IMR-90 (cell line): Measurements from ENCODE around the gene ERC2. TPM values are rescaled to one million over a fixed set of nuclear protein-coding genes. Genes with fewer than 3 reads are reported as not detected.

ENCODE experiments used
- ATAC-seq: fragments of 200-7000 bp; cut with Tn5 transposase; 2 replicates; pipeline ENCODE4 v1.9.1; 2020; ENCODE audit warnings: low read depth, mild to moderate bottlenecking, moderate library complexity
- BruUV-seq: library from RNA; stranded (reverse); fragments of 400-500 nt; replicated peaks from 2 replicates; lab custom pipeline; 2021; lab: Mats Ljungman, UMichigan
- CTCF ChIA-PET: fragments of 300-600 bp; formaldehyde crosslinking; extraction: SDS; loops from one replicate; lab custom pipeline; 2021; ENCODE audit warnings: antibody characterized with exemption; lab: Yijun Ruan, JAX
- POLR2A ChIA-PET: fragments of 300-600 bp; sonication (Branson Sonifier 250); formaldehyde crosslinking; loops from one replicate; lab custom pipeline; 2022; ENCODE audit warnings: antibody characterized with exemption; ENCODE audit not compliant: unreplicated experiment; lab: Charles Lee
- DNase-seq: peaks from one replicate; pipeline ENCODE4 v3.0.0; 2013
- H2AFZ ChIP-seq: replicated peaks from 2 replicates; pipeline ENCODE3; 2013; ENCODE audit warnings: low read length, mild to moderate bottlenecking; ENCODE audit not compliant: poor library complexity
- H2AK5ac ChIP-seq: 2 replicates; pipeline ENCODE4 v1.6.1; 2013; ENCODE audit warnings: low read depth, low read length, inconsistent platforms
- H2AK9ac ChIP-seq: replicated peaks from 2 replicates; pipeline ENCODE3; 2013; ENCODE audit warnings: mild to moderate bottlenecking, low read depth, low read length, moderate library complexity; ENCODE audit not compliant: poor library complexity
- H2BK120ac ChIP-seq: 2 replicates; pipeline ENCODE4 v1.6.1; 2013; ENCODE audit warnings: low read depth, low read length, inconsistent platforms
- H2BK15ac ChIP-seq: 3 replicates; pipeline ENCODE4 v1.6.1; 2013; ENCODE audit warnings: low read depth, low read length, inconsistent platforms
- H2BK20ac ChIP-seq: 2 replicates; pipeline ENCODE4 v1.6.1; 2013; ENCODE audit warnings: low read depth, mild to moderate bottlenecking, inconsistent platforms, low read length, moderate library complexity
- H2BK5ac ChIP-seq: 2 replicates; pipeline ENCODE4 v1.6.1; 2013; ENCODE audit warnings: mild to moderate bottlenecking, low read depth, low read length, inconsistent platforms; ENCODE audit not compliant: poor library complexity, severe bottlenecking
- H3K14ac ChIP-seq: replicated peaks from 2 replicates; pipeline ENCODE4 v1.6.1; 2013; ENCODE audit warnings: low read depth, low read length, inconsistent platforms
- H3K18ac ChIP-seq: 2 replicates; pipeline ENCODE4 v1.6.1; 2013; ENCODE audit warnings: low read depth, low read length, control low read depth
- H3K23ac ChIP-seq: 2 replicates; pipeline ENCODE4 v1.6.1; 2013; ENCODE audit warnings: low read depth, low read length, inconsistent platforms
- H3K27ac ChIP-seq: 2 replicates; pipeline ENCODE4 v1.5.1; 2013; ENCODE audit warnings: mild to moderate bottlenecking, control low read depth, low read length; ENCODE audit not compliant: insufficient read depth
- H3K27me3 ChIP-seq: 2 replicates; pipeline ENCODE4 v1.6.1; 2013; ENCODE audit warnings: low read length; ENCODE audit not compliant: control insufficient read depth, insufficient read depth
- H3K36me3 ChIP-seq: 2 replicates; pipeline ENCODE4 v1.6.1; 2013; ENCODE audit warnings: low read length, mixed read lengths; ENCODE audit not compliant: control insufficient read depth, insufficient read depth
- H3K4ac ChIP-seq: 2 replicates; pipeline ENCODE4 v1.6.1; 2013; ENCODE audit warnings: low read depth, low read length, inconsistent platforms
- H3K4me1 ChIP-seq: 2 replicates; pipeline ENCODE4 v1.6.1; 2013; ENCODE audit warnings: low read length, mixed read lengths; ENCODE audit not compliant: control insufficient read depth, insufficient read depth
- H3K4me2 ChIP-seq: 2 replicates; pipeline ENCODE4 v1.6.1; 2013; ENCODE audit warnings: low read depth, mild to moderate bottlenecking, control low read depth, low read length, moderate library complexity
- H3K4me3 ChIP-seq: 2 replicates; pipeline ENCODE4 v1.5.1; 2013; ENCODE audit warnings: low read depth, mild to moderate bottlenecking, control low read depth, low read length, moderate library complexity; ENCODE audit not compliant: insufficient read depth
- H3K56ac ChIP-seq: 2 replicates; pipeline ENCODE4 v1.6.1; 2013; ENCODE audit warnings: low read length, inconsistent platforms; ENCODE audit not compliant: insufficient read depth; ENCODE audit errors: extremely low read depth
- H3K79me1 ChIP-seq, 2 experiments: 2 replicates each; pipeline ENCODE4 v1.6.1; 2013; ENCODE audit warnings: low read length in 2 of 2, inconsistent platforms in 1 of 2, low read depth in 1 of 2
- H3K9ac ChIP-seq: 2 replicates; pipeline ENCODE4 v1.6.1; 2013; ENCODE audit warnings: low read depth, low read length, control low read depth
- H3K9me1 ChIP-seq: 2 replicates; pipeline ENCODE4 v1.6.1; 2013; ENCODE audit warnings: low read length, inconsistent platforms; ENCODE audit not compliant: insufficient read depth
- H3K9me3 ChIP-seq: 2 replicates; pipeline ENCODE4 v1.6.1; 2013; ENCODE audit warnings: low read length; ENCODE audit not compliant: control insufficient read depth, insufficient read depth
- H4K20me1 ChIP-seq: 2 replicates; pipeline ENCODE4 v1.6.1; 2013; ENCODE audit warnings: low read length, inconsistent platforms; ENCODE audit not compliant: insufficient read depth
- H4K5ac ChIP-seq: 2 replicates; pipeline ENCODE4 v1.6.1; 2013; ENCODE audit warnings: mild to moderate bottlenecking, low read depth, low read length, control low read depth
- H4K8ac ChIP-seq, 2 experiments: 2 replicates each; pipeline ENCODE4 v1.6.1; 2013; ENCODE audit warnings: low read depth in 2 of 2, low read length in 2 of 2, control low read depth in 1 of 2, inconsistent platforms in 1 of 2
- H4K91ac ChIP-seq: 2 replicates; pipeline ENCODE4 v1.6.1; 2013; ENCODE audit warnings: low read depth, low read length, inconsistent platforms; ENCODE audit not compliant: insufficient read depth
- BHLHE40 ChIP-seq: fragments of 150-350 bp; IDR thresholded peaks from 2 replicates; pipeline ENCODE4 v1.6.1; 2016; ENCODE audit warnings: mild to moderate bottlenecking, low read depth, low read length
- CEBPB ChIP-seq: IDR thresholded peaks from 2 replicates; pipeline ENCODE4 v1.6.1; 2012; ENCODE audit warnings: low read depth, low read length, improper control_type of control experiment
- CHD1 ChIP-seq: IDR thresholded peaks from 2 replicates; pipeline ENCODE4 v1.6.1; 2012; ENCODE audit warnings: low read depth, low read length, improper control_type of control experiment
- ELK1 ChIP-seq: fragments of 150-350 bp; IDR thresholded peaks from 2 replicates; pipeline ENCODE4 v1.6.1; 2016; ENCODE audit warnings: low read depth, mild to moderate bottlenecking, low read length, moderate library complexity, borderline replicate concordance
- FOS ChIP-seq: fragments of 150-350 bp; IDR thresholded peaks from 2 replicates; pipeline ENCODE4 v1.6.1; 2016; ENCODE audit warnings: low read depth, low read length
- MAFK ChIP-seq: IDR thresholded peaks from 2 replicates; pipeline ENCODE4 v1.6.1; 2012; ENCODE audit warnings: low read depth, low read length, improper control_type of control experiment
- MAZ ChIP-seq: IDR thresholded peaks from 2 replicates; pipeline ENCODE4 v1.6.1; 2012; ENCODE audit warnings: low read depth, mild to moderate bottlenecking, low read length, improper control_type of control experiment, moderate library complexity, borderline replicate concordance
- MXI1 ChIP-seq: IDR thresholded peaks from 2 replicates; pipeline ENCODE4 v1.6.1; 2012; ENCODE audit warnings: low read depth, mild to moderate bottlenecking, low read length, moderate library complexity, borderline replicate concordance
- NFE2L2 ChIP-seq: fragments of 150-350 bp; IDR thresholded peaks from 2 replicates; pipeline ENCODE4 v1.6.1; 2016; ENCODE audit warnings: low read depth, mild to moderate bottlenecking, low read length
- POLR2A ChIP-seq: IDR thresholded peaks from 2 replicates; pipeline ENCODE4 v1.6.1; 2012; ENCODE audit warnings: mild to moderate bottlenecking, low read depth, low read length
- RAD21 ChIP-seq: IDR thresholded peaks from 2 replicates; pipeline ENCODE4 v1.6.1; 2012; ENCODE audit warnings: low read length, improper control_type of control experiment
- RCOR1 ChIP-seq: IDR thresholded peaks from 2 replicates; pipeline ENCODE4 v1.6.1; 2012; ENCODE audit warnings: mild to moderate bottlenecking, low read length, improper control_type of control experiment; ENCODE audit not compliant: insufficient replicate concordance
- RFX5 ChIP-seq: IDR thresholded peaks from 2 replicates; pipeline ENCODE4 v1.8.0; 2012; ENCODE audit warnings: low read depth, mild to moderate bottlenecking, low read length, moderate library complexity
- WGBS, 2 experiments: methylation state at CpG; one replicate each; pipeline versions ENCODE4 v1.1.5 to v1.1.7; 2013; ENCODE audit warnings: missing lambda C conversion rate in 2 of 2; ENCODE audit not compliant: insufficient read length in 1 of 2; ENCODE audit errors: extremely low coverage in 2 of 2; 5-methylcytosine and 5-hydroxymethylcytosine counted together
- dilution Hi-C: fragments of 300-500 bp; cut with HindIII; formaldehyde crosslinking; loops from one replicate; pipeline ENCODE4 v1.14.3; 2018; ENCODE audit warnings: low sequenced_read_pairs; ENCODE audit not compliant: unreplicated experiment
- in situ Hi-C: fragments of 300-500 bp; cut with MboI; formaldehyde crosslinking; loops from 3 replicates; pipeline ENCODE4 v1.14.3; 2019; ENCODE audit warnings: low sequenced_read_pairs, inconsistent platforms, mixed read lengths
- intact Hi-C: fragments of 100-400 bp; cut with micrococcal nuclease; formaldehyde crosslinking; loops from 2 replicates; pipeline ENCODE4 v1.10.0; 2022
- polyA plus RNA-seq, 3 experiments: library from polyadenylated mRNA; depleted of rRNA; stranded (reverse); fragments of >200 nt; gene quantifications; 2 replicates each; pipeline ENCODE4 v1.2.3, GENCODE V29; 2012; ENCODE audit warnings: low replicate concordance in 1 of 3
- total RNA-seq: library from RNA; depleted of rRNA; stranded (reverse); fragments of >200 nt; gene quantifications from 2 replicates; pipeline ENCODE4 v1.2.3, GENCODE V29; 2012
- TF ChIP-seq, protein P1 (sequence below): fragments of 150-350 bp; IDR thresholded peaks from 2 replicates; pipeline ENCODE4 v1.6.1; 2017; ENCODE audit warnings: mild to moderate bottlenecking, antibody characterized with exemption, low read length, low read depth
- TF ChIP-seq, protein P2 (sequence below): conservative IDR thresholded peaks from 2 replicates; pipeline ENCODE4 v1.5.1; 2012; ENCODE audit warnings: mild to moderate bottlenecking, low read depth, low read length, improper control_type of control experiment

The ERC2 gene
- total and polyA plus RNA-seq, 2 of the 4 experiments (the other 2 are of a cell fraction) = 0.17 to 0.18 TPM

DNA sequence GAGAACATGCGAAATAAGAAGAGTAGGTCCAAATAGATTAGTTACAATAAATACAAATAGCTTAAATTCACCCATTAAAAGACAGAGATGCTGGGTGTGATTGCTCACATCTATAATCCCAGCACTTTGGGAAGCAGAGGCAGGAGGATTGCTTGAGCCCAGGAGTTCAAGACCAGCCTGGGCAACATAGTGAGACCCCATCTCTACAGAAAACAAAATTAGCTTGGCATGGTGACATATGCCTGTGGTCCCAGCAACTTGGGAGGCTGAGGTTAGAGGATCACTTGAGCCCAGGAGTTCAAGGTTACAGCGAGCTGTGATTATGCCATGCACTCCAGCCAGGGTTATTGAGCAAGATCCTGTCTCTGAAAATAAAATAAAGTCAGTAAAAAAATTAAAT, 872.1 kb downstream of the ERC2 start:
- H3K79me1 ChIP-seq = no peaks in the 10 kb centered on the region
- no peak overlapping the region for H2BK120ac ChIP-seq
- no peak overlapping the region for H3K4ac ChIP-seq
- H2AFZ ChIP-seq = no peak overlapping the region
- H3K9me3 ChIP-seq = no peaks in the 10 kb centered on the region
- POLR2A ChIA-PET = no interaction called here
- WGBS, 2 experiments = no CpG with 5 or more reads among the region's 2 CpGs
- no peak for DNase-seq
- H4K91ac ChIP-seq = no peak overlapping the region
- no peak overlapping the region for H4K5ac ChIP-seq
- no peak overlapping the region for H3K27ac ChIP-seq
- H2BK20ac ChIP-seq = no peak overlapping the region
- no peaks in the 10 kb centered on the region for H4K20me1 ChIP-seq
- H3K9me1 ChIP-seq = no peaks in the 10 kb centered on the region
- H2BK5ac ChIP-seq = no peak overlapping the region
- no peaks in the 10 kb centered on the region for H3K36me3 ChIP-seq
- no peak overlapping the region for H2AK9ac ChIP-seq
- no peak overlapping the region for H3K4me3 ChIP-seq
- no peak for ATAC-seq
- no TSS peak for BruUV-seq
- intact Hi-C loops (no loop called here), in situ Hi-C loops (no loop called here), dilution Hi-C loops (no loop called here)
- H3K56ac ChIP-seq = no peak overlapping the region
- no peak overlapping the region for H2AK5ac ChIP-seq
- H3K4me1 ChIP-seq = no peaks in the 10 kb centered on the region
- H2BK15ac ChIP-seq = no peak overlapping the region
- CTCF ChIA-PET = no interaction called here
- no peak overlapping the region for H3K4me2 ChIP-seq
- H4K8ac ChIP-seq = no peak overlapping the region
- H3K14ac ChIP-seq = no peak overlapping the region
- no peak for TF ChIP-seq CEBPB
- TF ChIP-seq BHLHE40 = no peak
- no peak for TF ChIP-seq POLR2A
- TF ChIP-seq ELK1 = no peak
- TF ChIP-seq, protein P1, sequence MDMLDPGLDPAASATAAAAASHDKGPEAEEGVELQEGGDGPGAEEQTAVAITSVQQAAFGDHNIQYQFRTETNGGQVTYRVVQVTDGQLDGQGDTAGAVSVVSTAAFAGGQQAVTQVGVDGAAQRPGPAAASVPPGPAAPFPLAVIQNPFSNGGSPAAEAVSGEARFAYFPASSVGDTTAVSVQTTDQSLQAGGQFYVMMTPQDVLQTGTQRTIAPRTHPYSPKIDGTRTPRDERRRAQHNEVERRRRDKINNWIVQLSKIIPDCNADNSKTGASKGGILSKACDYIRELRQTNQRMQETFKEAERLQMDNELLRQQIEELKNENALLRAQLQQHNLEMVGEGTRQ = no peak
- no peak for TF ChIP-seq MAFK
- TF ChIP-seq RCOR1 = no peak
- TF ChIP-seq, protein P2, sequence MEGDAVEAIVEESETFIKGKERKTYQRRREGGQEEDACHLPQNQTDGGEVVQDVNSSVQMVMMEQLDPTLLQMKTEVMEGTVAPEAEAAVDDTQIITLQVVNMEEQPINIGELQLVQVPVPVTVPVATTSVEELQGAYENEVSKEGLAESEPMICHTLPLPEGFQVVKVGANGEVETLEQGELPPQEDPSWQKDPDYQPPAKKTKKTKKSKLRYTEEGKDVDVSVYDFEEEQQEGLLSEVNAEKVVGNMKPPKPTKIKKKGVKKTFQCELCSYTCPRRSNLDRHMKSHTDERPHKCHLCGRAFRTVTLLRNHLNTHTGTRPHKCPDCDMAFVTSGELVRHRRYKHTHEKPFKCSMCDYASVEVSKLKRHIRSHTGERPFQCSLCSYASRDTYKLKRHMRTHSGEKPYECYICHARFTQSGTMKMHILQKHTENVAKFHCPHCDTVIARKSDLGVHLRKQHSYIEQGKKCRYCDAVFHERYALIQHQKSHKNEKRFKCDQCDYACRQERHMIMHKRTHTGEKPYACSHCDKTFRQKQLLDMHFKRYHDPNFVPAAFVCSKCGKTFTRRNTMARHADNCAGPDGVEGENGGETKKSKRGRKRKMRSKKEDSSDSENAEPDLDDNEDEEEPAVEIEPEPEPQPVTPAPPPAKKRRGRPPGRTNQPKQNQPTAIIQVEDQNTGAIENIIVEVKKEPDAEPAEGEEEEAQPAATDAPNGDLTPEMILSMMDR = no peak
- no peak for TF ChIP-seq MAZ
- TF ChIP-seq MXI1 = no peak
- TF ChIP-seq CHD1 = no peak
- TF ChIP-seq FOS = no peak
- no peak for TF ChIP-seq RAD21
- no peak for TF ChIP-seq RFX5
- no peak for TF ChIP-seq NFE2L2
- no peak overlapping the region for H3K23ac ChIP-seq
- H3K27me3 ChIP-seq = peaks cover 3% of the 10 kb centered on the region; the same call in 1 of the 2 replicates
- no peak overlapping the region for H3K9ac ChIP-seq
- no peak overlapping the region for H3K18ac ChIP-seq
